ENCODE measurements around the gene CENPL. TPM values are rescaled to one million over a fixed set of nuclear protein-coding genes. Genes with fewer than 3 reads are reported as not detected.

CENPL gene
- total RNA-seq, 4 donors from 2014 or later: 0.51 to 24.2 (median 4.7) TPM; not detected in 1

DNA sequence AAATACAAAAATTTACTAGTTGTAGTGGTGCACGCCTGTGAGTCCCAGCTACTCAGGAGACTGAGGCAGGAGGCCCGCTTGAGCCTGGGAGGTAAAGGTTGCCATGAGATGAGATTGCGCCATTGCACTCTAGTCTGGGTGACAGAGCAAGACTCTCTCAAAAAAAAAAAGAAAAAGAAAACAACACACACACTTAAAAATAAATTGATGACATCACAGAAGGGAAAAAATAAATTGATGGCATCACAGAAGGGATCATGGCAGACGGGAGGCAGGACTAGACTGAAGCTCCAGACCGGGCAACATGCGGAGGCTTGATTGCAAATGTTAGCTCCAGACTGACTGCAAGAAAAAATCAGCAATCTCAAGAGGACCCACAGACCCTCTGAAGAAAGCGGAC lies 66.6 kb downstream of the CENPL start:
- Histone ChIP-seq H3K9me3 (no peaks in the 10 kb centered on the region), H3K4me3 (no peak overlapping the region), H3K27ac (no peak overlapping the region), H3K36me3 (no peaks in the 10 kb centered on the region), H3K27me3 (no peaks in the 10 kb centered on the region), H3K4me1 (no peaks in the 10 kb centered on the region)
- DNase-seq: no peak
- TF ChIP-seq POLR2A (IDR thresholded peaks at IDR 0.05): no peak
- no peak for TF ChIP-seq CTCF (IDR thresholded peaks at IDR 0.05)
- intact Hi-C loops (cut with DNase I; ENCODE audit: low total_unique reads): no loop called here

GRCh38 chr1:173757666-173758065 lies 67.0 kb downstream of the CENPL start:
- H3K27ac ChIP-seq: no peak overlapping the region
- no peaks in the 10 kb centered on the region for H3K27me3 ChIP-seq
- intact Hi-C loops (cut with DNase I; ENCODE audit: low total_unique reads): no loop called here
- TF ChIP-seq POLR2A (IDR thresholded peaks at IDR 0.05): no peak
- TF ChIP-seq CTCF (IDR thresholded peaks at IDR 0.05): no peak
- H3K36me3 ChIP-seq: no peaks in the 10 kb centered on the region
- no peaks in the 10 kb centered on the region for H3K4me1 ChIP-seq
- no peaks in the 10 kb centered on the region for H3K9me3 ChIP-seq
- H3K4me3 ChIP-seq: no peak overlapping the region
- DNase-seq: no peak

GRCh38 chr1:173753830-173754229 lies 70.9 kb downstream of the CENPL start:
- Histone ChIP-seq H3K4me3 (no peak overlapping the region), H3K9me3 (no peaks in the 10 kb centered on the region), H3K4me1 (no peaks in the 10 kb centered on the region), H3K36me3 (no peaks in the 10 kb centered on the region), H3K27me3 (no peaks in the 10 kb centered on the region), H3K27ac (no peak overlapping the region)
- DNase-seq: no peak
- no peak for TF ChIP-seq CTCF (IDR thresholded peaks at IDR 0.05)
- no peak for TF ChIP-seq POLR2A (IDR thresholded peaks at IDR 0.05)
- intact Hi-C loops (cut with DNase I; ENCODE audit: low total_unique reads): no loop called here

Small RNA genes lying within 50 kb of the gene (small RNA-seq; reads per million reads assigned to genes)
- not detected for gene RF00019

Other genes starting within 250 kb of the CENPL start
- under 1 TPM in 1 of 4 donors, not detected in 3; 0.83 TPM for gene SLC9C2, start 221.8 kb downstream of the CENPL start, total RNA-seq
- gene TEX50, start 189.5 kb downstream of the CENPL start, total RNA-seq: not detected
- gene ANKRD45, start 155.0 kb downstream of the CENPL start, total RNA-seq: 10 to 100 TPM in 1 of 4 donors, 1 to 10 TPM in 1, under 1 TPM in 1, not detected in 1; 0.51 to 10.2 (median 2.8) TPM
- gene KLHL20, start 109.9 kb downstream of the CENPL start, total RNA-seq: 10 to 100 TPM in 3 of 4 donors, 1 to 10 TPM in 1; 7.2 to 82.6 (median 51.9) TPM
- 10 to 100 TPM in 3 of 4 donors, 1 to 10 TPM in 1; 4.1 to 20.0 (median 12.7) TPM for gene DARS2, start 210 bp downstream of the CENPL start, total RNA-seq
- gene GAS5, start 43.1 kb upstream of the CENPL start, total RNA-seq: 1,000 to 10,000 TPM in 2 of 4 donors, 100 to 1,000 TPM in 2; 566 to 2,222 (median 828) TPM
- 10 to 100 TPM in 2 of 4 donors, 1 to 10 TPM in 2; 7.1 to 31.3 (median 11.2) TPM for gene ZBTB37, start 43.5 kb upstream of the CENPL start, total RNA-seq
- 1 to 10 TPM in 1 of 4 donors, not detected in 3; 1.0 TPM for gene SERPINC1, start 92.4 kb upstream of the CENPL start, total RNA-seq
- 10 to 100 TPM; 15.9 to 45.7 (median 32.7) TPM for gene RC3H1, start 197.5 kb upstream of the CENPL start, total RNA-seq